ENCODE results near the gene INPP5F. TPM values are rescaled to one million over a fixed set of nuclear protein-coding genes. Genes with fewer than 3 reads are reported as not detected.

The INPP5F gene
- total RNA-seq, 1 experiment from 2014 or later, result 14.9 TPM

DNA sequence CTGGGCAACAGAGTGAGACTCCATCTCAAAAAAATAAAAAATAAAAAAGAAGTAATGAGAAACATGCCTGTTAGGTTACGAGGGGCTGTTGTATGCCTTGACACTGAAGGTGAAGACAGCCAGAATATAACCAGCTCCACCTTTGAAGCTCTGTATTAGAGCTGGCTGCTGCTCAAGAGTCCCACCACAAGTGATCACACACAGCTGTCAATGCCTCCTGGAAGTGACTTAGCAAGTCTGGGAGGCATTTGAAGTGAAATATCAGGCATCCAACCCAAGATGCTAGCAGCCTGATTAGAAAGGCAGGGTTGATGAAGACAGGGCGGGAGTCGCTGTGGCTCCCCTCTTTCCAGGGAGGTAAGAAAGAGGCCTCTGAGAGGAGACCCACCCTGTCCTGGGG, 34.1 kb upstream of the INPP5F start:
- POLR2A ChIA-PET, result interaction anchor here (0.7 kb wide), 1 partner anchor 57 kb away, joined by 3 read pairs; no protein-coding TSS in a partner anchor
- H3K27ac Mint-ChIP-seq (ENCODE audit: low read depth, unreplicated experiment), result no peak overlapping the region
- no TSS peak for BruUV-seq (replicated peaks)
- H3K36me3 Mint-ChIP-seq (ENCODE audit: insufficient read depth, unreplicated experiment), result no peaks in the 10 kb centered on the region
- H3K27me3 Mint-ChIP-seq (ENCODE audit: insufficient read depth, unreplicated experiment), result no peaks in the 10 kb centered on the region
- no peaks in the 10 kb centered on the region for H3K9me3 Mint-ChIP-seq (ENCODE audit: unreplicated experiment)
- intact Hi-C loops (cut with micrococcal nuclease), result no loop called here
- peaks cover 11% of the 10 kb centered on the region for H3K4me1 Mint-ChIP-seq (ENCODE audit: insufficient read depth, unreplicated experiment)
- CTCF ChIA-PET, result interaction anchor here (0.6 to 1.1 kb wide), 5 partner anchors 34 to 112 kb away, joined by 3 to 6 read pairs (median 3); partner anchors contain the start of gene INPP5F
- no peak overlapping the region for H3K4me3 Mint-ChIP-seq (ENCODE audit: unreplicated experiment)
- no peak for DNase-seq (ENCODE audit: unreplicated experiment)
- TF ChIP-seq, protein P1, sequence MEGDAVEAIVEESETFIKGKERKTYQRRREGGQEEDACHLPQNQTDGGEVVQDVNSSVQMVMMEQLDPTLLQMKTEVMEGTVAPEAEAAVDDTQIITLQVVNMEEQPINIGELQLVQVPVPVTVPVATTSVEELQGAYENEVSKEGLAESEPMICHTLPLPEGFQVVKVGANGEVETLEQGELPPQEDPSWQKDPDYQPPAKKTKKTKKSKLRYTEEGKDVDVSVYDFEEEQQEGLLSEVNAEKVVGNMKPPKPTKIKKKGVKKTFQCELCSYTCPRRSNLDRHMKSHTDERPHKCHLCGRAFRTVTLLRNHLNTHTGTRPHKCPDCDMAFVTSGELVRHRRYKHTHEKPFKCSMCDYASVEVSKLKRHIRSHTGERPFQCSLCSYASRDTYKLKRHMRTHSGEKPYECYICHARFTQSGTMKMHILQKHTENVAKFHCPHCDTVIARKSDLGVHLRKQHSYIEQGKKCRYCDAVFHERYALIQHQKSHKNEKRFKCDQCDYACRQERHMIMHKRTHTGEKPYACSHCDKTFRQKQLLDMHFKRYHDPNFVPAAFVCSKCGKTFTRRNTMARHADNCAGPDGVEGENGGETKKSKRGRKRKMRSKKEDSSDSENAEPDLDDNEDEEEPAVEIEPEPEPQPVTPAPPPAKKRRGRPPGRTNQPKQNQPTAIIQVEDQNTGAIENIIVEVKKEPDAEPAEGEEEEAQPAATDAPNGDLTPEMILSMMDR (IDR thresholded peaks at IDR 0.05; ENCODE audit: unreplicated experiment), result no peak

DNA sequence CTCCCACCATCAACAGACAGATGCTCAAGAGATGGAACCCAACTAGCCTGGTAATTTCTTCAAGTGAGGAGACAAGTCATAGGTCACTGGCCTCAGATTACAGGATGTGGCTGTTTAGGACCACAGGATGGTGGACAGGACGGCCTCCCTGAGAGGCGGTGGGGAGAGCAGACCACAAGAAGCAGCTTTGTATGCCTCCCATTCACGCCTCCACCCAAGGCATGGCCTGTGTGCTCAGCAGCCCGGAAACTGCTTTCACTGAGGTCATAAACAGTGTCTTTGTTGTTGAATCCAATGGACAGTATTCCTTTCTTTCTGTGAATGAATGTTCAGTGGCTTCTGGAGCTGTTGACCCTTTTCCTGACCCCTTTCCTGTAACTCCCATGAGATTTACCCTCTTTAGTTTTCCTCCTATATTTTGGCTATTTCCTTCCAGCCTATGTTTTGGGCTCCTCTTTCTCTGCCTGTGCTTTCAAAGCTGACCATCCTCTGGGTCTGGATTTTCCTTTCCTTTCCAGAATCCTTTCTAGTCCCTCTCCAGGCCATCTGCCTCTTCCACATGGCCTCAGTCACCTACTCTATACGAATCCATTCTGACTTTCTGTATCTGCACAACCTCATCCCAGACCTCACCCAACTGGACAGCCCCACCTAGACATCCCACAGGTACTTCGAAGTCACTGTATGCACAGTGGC, 32.4 kb upstream of the INPP5F start:
- CTCF ChIA-PET, result no interaction called here
- H3K27ac Mint-ChIP-seq (ENCODE audit: low read depth, unreplicated experiment), result no peak overlapping the region
- H3K4me1 Mint-ChIP-seq (ENCODE audit: insufficient read depth, unreplicated experiment), result no peaks in the 10 kb centered on the region
- no TSS peak for BruUV-seq (replicated peaks)
- POLR2A ChIA-PET, result no interaction called here
- H3K36me3 Mint-ChIP-seq (ENCODE audit: insufficient read depth, unreplicated experiment), result no peaks in the 10 kb centered on the region
- no peak for DNase-seq (ENCODE audit: unreplicated experiment)
- TF ChIP-seq, protein P1 (IDR thresholded peaks at IDR 0.05; ENCODE audit: unreplicated experiment), result no peak
- no peaks in the 10 kb centered on the region for H3K27me3 Mint-ChIP-seq (ENCODE audit: insufficient read depth, unreplicated experiment)
- intact Hi-C loops (cut with micrococcal nuclease), result no loop called here
- no peak overlapping the region for H3K4me3 Mint-ChIP-seq (ENCODE audit: unreplicated experiment)
- H3K9me3 Mint-ChIP-seq (ENCODE audit: unreplicated experiment), result no peaks in the 10 kb centered on the region

DNA sequence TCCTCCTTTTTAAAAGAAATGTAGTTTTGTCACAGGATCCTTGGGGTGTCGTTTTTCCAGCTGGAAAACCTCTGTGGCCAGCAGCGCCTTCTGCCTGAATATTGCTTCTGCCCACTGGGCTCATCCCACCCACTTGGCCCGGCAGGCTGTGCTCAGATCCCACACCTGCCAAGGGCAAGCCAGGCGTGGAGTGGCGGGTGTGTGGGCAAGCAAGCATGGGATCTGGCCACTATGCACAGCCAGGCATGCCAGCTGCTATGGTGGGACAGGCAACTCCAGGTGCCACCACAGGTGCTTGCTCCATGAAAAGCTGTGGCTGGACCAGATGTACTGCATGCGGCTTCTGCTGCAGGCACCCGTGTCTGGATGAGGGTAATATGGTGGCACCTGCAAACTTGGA, 31.2 kb upstream of the INPP5F start:
- POLR2A ChIA-PET, result interaction anchor here (1.2 to 1.4 kb wide), 2 partner anchors 7 to 31 kb away, joined by 5 read pairs; partner anchors contain the start of gene INPP5F
- intact Hi-C loops (cut with micrococcal nuclease), result no loop called here
- H3K27me3 Mint-ChIP-seq (ENCODE audit: insufficient read depth, unreplicated experiment), result no peaks in the 10 kb centered on the region

DNA sequence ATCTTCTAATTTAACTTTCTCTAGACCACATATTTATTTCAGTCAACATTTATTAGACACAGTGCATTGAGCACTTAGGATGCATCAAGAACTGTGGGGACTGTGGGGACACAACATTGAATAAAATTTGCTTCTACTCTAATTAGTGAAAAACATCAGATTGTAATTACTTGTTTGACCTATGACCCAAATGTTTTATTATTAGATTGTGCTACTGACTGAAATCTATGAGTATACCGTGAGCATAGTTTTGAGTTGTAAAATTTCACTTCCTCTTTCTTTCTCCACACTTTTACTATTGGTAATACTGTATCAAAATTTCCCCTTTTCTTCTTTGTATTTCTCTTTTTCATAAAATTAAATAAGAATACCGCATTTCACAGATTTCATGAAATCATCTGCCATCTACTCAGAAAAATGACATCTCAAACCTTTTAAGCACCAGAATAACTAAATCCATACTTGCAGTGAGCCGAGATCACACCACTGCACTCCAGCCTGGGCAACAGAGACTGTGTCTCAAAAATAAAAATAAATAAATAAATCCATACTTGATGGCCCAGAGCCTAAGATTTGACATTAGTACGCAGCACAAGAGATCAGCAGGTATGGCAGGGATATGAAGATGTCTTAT, 25.4 kb upstream of the INPP5F start:
- Mint-ChIP-seq H3K4me3 (ENCODE audit: unreplicated experiment) (no peak overlapping the region), H3K36me3 (ENCODE audit: insufficient read depth, unreplicated experiment) (peaks cover 6% of the 10 kb centered on the region), H3K4me1 (ENCODE audit: insufficient read depth, unreplicated experiment) (peaks cover 15% of the 10 kb centered on the region), H3K27ac (ENCODE audit: low read depth, unreplicated experiment) (no peak overlapping the region), H3K27me3 (ENCODE audit: insufficient read depth, unreplicated experiment) (no peaks in the 10 kb centered on the region), H3K9me3 (ENCODE audit: unreplicated experiment) (no peaks in the 10 kb centered on the region)
- no peak for DNase-seq (ENCODE audit: unreplicated experiment)
- TF ChIP-seq, protein P1 (IDR thresholded peaks at IDR 0.05; ENCODE audit: unreplicated experiment), result no peak
- BruUV-seq (replicated peaks), result no TSS peak
- CTCF ChIA-PET, result interaction anchor here (0.6 to 0.7 kb wide), 2 partner anchors 14 to 93 kb away, joined by 3 read pairs; no protein-coding TSS in a partner anchor
- POLR2A ChIA-PET, result no interaction called here
- intact Hi-C loops (cut with micrococcal nuclease), result no loop called here

More for the DNA sequence above, 31.2 kb upstream of the INPP5F start:
- no peak for DNase-seq (ENCODE audit: unreplicated experiment)
- Mint-ChIP-seq H3K4me1 (ENCODE audit: insufficient read depth, unreplicated experiment) (no peaks in the 10 kb centered on the region), H3K4me3 (ENCODE audit: unreplicated experiment) (no peak overlapping the region), H3K36me3 (ENCODE audit: insufficient read depth, unreplicated experiment) (no peaks in the 10 kb centered on the region), H3K9me3 (ENCODE audit: unreplicated experiment) (no peaks in the 10 kb centered on the region), H3K27ac (ENCODE audit: low read depth, unreplicated experiment) (no peak overlapping the region)
- TF ChIP-seq, protein P1 (IDR thresholded peaks at IDR 0.05; ENCODE audit: unreplicated experiment), result no peak
- no TSS peak for BruUV-seq (replicated peaks)
- CTCF ChIA-PET, result interaction anchor here (0.6 to 1.3 kb wide), 4 partner anchors 7 to 992 kb away, joined by 3 to 6 read pairs (median 3); no protein-coding TSS in a partner anchor
